NCI-H128 (cell line): ENCODE measurements around the gene RRP1.

Source experiments
- DNase-seq: peaks from one replicate; lab custom pipeline; 2025; ENCODE audit not compliant: unreplicated experiment; lab: John Stamatoyannopoulos, UW

The RRP1 gene

GRCh38 chr21:43775190-43775589, 14.2 kb upstream of the RRP1 start:
- DNase-seq = no peak

DNA sequence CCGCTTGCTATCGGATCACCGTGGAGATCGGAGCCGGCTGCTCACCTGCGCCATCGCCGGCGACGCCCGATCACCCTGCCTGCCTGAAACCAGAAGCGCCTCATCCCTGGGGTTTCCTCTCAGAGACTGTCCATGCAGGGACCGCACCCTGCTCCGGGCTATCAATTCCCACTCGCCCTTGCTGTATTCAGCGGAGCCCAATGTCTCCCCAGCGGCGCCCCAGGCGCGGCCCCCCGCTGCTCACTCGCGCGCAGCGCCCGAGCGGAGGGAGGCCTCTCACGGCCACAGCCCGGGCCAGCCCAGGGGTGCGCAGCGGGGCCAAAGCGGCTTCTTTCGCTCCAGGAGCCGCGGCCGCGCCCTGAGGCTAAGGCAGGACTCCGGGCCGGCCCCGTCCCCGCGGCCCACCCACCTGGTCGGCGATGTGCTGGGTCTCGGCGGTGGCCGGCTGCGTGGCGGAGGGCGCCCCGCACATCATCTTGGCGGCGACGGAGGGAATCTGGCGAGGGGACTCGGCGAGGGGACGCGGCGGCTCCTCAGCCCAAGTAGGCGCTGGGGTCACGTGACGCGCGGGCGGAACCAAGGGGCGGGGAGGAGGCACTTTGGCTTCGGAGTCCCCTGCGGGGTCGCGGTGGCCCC, 13.5 kb upstream of the RRP1 start, which contains the start of gene CSTB:
Gene CSTB, minus strand, starts transcription at position 514 of the 636 bp plus-strand sequence. Its CDS starts 39 bp downstream, at position 475.
- DNase-seq = peak; percentile 42

GRCh38 chr21:43777953-43778352, 11.4 kb upstream of the RRP1 start:
- no peak for DNase-seq

DNA sequence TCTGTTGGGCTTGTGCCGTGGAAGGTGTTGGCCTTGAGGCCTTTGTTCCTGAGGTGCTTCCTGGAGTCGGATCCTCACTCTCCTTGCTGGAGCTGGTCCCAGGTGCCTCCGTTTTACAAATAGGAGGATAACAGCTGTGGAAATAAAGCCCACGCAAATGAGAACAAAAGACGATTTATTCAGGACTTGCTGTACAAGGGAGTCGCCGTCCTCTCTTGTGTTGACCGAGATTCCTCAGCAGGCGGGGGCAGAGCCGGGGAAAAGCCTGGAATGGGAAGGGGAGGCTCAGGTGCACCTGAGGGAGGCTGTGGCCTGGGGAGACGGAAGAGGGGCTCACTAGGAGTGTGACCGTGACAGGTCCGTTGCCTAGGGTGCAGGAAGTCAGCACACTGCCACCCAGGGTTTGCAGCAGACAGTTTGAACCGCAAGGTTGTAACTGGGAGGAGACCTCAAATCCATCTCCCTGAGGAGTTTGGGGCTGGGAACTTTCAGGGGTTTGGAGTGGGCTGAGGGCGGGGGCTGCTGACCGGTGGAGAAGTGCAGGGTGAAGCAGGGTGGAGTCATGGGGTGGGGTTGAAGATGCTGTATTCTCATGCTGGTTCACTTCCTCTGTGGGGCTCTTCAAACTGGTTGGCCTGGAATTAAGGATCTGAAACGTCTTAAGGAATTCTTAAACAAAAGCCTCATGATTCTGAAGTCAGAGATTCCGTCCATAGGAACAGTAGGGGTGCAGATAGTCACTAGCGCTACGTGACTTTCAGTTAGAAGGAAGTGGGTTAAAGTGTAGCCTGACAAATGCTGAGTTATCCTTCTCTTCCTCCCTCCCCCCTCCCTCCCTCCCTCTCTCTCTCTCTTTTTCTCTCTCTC, 10.7 kb upstream of the RRP1 start:
- DNase-seq = no peak

DNA sequence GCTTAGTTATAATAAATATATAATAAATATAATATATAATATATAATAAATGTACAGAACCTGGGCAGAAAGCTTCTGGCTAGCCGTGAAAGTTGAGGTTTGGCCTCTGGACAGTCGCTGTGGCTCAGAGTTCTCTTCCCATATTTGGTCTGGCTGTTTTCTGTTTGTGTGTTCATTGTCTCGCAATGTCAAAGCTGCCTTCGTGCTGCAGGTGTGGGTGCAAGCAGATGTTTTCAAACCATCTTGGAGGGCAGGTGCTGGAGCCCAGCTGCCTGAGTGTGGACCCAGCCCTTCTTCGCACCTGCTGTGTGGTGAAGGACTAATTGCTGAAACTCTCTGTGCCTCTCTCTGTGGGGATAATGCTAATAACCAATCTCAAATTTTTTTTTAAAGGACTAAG, 9.7 kb upstream of the RRP1 start:
- no peak for DNase-seq

GRCh38 chr21:43781846-43782245, 7.5 kb upstream of the RRP1 start:
- DNase-seq = no peak

- no peak for DNase-seq
Measured at GRCh38 chr21:43782431-43783097, 6.8 kb upstream of the RRP1 start.

DNA sequence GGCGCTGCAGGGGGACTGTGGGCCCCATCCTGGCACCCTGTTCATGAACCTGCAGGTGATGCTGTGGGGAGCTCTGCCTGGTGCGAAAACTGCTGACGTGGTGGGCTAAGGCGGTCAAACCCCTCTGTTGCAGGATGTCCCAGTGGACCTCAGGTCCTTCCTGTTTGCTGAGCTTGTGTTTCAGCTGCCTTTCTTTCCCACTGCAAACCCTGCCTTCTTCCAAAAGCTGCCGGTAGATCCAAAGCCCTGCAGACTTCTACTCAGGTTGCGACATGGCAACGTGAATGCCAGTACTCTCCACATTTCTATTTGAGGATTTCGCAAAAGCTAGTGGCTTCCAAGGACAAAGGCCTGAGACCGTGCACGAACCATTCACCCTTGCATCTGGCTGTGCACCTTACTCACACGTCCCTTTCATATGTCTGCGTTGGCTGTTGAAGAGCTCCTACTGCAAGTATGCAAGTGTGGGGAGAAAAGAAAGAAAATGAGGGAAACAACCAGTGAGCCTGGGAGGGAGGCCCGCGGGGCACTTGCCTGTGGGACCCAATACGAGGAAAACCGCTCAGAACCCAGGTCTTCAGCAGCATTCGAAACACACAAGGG, 6.2 kb upstream of the RRP1 start:
- DNase-seq = no peak

- no peak for DNase-seq
Measured at GRCh38 chr21:43785134-43785533, 4.2 kb upstream of the RRP1 start.

- no peak for DNase-seq
Measured at GRCh38 chr21:43786300-43786806, 3.0 kb upstream of the RRP1 start.

GRCh38 chr21:43786807-43787440, 2.5 kb upstream of the RRP1 start:
- no peak for DNase-seq

- no peak for DNase-seq
Measured at GRCh38 chr21:43790010-43790524, 690 bp downstream of the RRP1 start.

DNA sequence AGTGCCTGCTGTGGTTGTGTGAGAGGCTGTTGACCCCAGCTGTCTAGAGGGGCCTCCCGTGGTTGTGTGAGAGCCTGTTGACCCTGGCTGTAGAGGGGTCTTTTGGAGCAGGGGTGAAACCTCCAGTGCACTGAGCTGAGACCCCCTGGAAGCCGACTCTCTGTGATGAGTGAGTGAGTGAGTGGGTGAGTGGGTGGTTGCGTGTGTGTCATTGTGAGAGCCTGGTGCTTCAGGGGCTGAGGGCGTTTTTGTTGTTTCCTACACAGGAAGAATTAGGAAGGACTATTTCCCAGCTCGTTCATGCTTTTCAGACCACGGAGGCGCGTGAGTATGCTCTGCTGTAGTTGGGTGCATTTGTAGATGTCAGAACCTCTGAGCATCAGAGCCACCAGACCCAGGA, 3.0 kb downstream of the RRP1 start:
- DNase-seq = no peak

DNA sequence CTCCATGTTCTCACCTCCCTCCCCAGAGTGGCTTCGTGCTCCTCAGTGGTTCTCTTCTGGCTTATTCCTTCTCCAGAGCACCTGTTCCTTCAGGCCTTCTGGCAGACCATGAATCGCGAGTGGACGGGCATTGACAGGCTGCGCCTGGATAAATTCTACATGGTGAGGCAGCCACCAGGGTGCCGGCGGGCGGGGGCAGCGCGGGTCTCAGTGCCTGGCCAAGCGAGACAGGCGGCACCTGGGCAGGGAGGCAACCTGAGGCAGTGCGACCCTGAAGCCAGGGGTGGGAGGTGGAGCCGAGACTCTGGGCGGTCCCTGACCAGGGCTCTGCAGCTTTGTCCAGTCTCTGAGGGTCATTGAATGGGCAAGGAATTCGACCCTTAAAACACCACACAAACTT, 3.9 kb downstream of the RRP1 start:
- no peak for DNase-seq

GRCh38 chr21:43794311-43794710, 4.9 kb downstream of the RRP1 start:
- DNase-seq = no peak

DNA sequence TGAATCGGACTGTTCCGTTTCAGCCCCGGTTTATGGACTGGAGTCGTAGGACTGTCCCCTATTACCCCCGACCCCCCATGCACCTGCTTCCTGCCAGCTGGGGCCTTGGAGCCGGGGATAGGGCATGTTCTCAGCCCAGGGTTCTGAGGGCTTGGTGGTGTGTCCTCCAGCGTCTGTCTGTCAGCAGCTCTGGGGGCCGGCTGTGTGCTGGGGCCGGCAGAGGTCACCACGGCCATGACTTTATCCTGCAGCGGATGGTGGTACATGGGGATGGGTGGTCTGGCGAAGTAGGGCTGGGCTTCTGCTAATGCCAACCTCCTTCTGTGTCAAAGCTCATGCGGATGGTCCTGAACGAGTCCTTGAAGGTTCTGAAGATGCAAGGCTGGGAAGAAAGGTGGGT, 5.5 kb downstream of the RRP1 start:
- DNase-seq = no peak

- DNase-seq = no peak
Measured at GRCh38 chr21:43797415-43797814, 8.0 kb downstream of the RRP1 start.

DNA sequence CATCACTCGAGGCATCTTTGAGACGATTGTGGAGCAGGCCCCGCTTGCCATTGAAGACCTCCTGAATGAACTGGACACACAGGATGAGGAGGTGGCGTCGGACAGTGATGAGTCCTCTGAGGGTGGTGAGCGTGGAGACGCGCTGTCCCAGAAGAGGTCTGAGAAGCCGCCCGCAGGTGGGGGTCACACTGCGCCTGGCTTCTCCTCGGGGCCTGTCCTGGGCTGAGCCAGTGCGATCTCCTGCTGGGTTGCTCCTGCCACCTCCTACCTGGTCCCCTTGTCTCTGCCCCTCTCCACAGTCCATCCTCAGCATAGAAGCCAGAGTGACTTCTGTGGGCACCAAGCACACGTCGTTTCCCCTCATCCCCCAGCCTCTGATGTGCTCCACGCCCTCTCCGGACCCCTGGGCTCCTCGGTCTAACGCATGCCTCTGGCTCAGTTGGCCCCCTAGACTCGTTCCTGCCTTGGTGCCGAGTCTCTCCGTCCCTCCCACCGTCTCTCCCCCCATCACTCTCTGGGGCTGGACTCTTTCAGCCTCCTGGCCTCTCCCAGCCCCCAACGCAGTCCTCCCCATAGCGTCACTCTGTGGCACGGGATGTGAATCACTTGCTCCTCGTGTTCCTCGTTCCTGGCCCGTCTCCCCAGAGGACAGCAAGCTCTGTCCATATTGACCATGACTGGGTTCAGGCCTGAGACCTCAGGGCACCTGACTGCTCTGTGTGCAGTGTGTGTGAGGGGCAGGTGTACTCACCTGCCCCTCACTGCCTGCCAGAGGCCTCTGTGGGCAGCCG, 8.7 kb downstream of the RRP1 start:
- DNase-seq = no peak

GRCh38 chr21:43799301-43799840, 10.0 kb downstream of the RRP1 start:
- DNase-seq = no peak

DNA sequence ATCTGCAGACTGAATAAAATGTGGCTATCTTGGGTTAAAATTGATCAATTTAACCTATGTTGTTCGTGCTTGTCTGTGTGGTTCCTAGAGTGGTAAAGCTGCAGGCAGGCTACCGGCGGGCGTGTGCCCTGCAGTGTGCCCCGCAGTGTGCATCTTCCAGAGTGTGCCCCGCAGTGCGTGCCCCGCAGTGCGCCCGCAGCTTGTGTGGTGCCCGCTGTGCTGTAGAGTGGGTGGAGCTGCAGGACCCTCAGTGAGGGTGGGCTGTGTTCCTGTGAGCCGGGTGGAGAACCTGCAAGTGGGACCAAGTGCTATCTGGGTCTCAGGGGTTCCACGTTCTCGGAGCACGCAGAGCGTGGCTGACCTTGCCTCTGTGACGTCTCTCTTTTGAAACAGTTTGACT, 10.7 kb downstream of the RRP1 start:
- no peak for DNase-seq
